ENCODE data around the gene CDH4.

CDH4 gene

GRCh38 chr20:61933951-61934715, 682.1 kb downstream of the CDH4 start:
- Histone ChIP-seq H3K4me1 (ENCODE audit: control insufficient read depth, insufficient read depth, low read length) (no peaks in the 10 kb centered on the region), H3K4me3 (ENCODE audit: low read depth, low read length) (no peak overlapping the region), H3K9me3 (ENCODE audit: control insufficient read depth, insufficient read depth, low read depth, low read length) (no peaks in the 10 kb centered on the region), H3K36me3 (ENCODE audit: control insufficient read depth in 2 of 2, insufficient read depth in 1 of 2, low read length in 2 of 2) (no peaks in the 10 kb centered on the region), H3K27ac (ENCODE audit: extremely low read depth, low read depth, low read length) (no peak overlapping the region)
- CTCF ChIA-PET: no interaction called here
- POLR2A ChIA-PET: no interaction called here
- TF ChIP-seq ZBTB48 (tag by site-specific recombination; IDR thresholded peaks at IDR 0.05): 0 out of 2 replicates have a peak, but pooled peaks have one; percentile 2
- TF ChIP-seq ZBTB8A (tag by site-specific recombination; IDR thresholded peaks at IDR 0.05): no peak
- TF ChIP-seq MZF1 (tag by site-specific recombination; IDR thresholded peaks at IDR 0.05; ENCODE audit: borderline replicate concordance): no peak
- no peak for TF ChIP-seq ZNF138 (tag by site-specific recombination; IDR thresholded peaks at IDR 0.05; ENCODE audit: borderline replicate concordance)
- no peak for TF ChIP-seq ZNF776 (tag by site-specific recombination; IDR thresholded peaks at IDR 0.05; ENCODE audit: borderline replicate concordance)

GRCh38 chr20:61934716-61935530, 682.9 kb downstream of the CDH4 start:
- TF ChIP-seq ZNF501 (tag by site-specific recombination; IDR thresholded peaks at IDR 0.05): no peak
- POLR2A ChIA-PET: no interaction called here
- Histone ChIP-seq H3K4me1 (ENCODE audit: control insufficient read depth, insufficient read depth, low read length) (no peaks in the 10 kb centered on the region), H3K36me3 (ENCODE audit: control insufficient read depth in 2 of 2, insufficient read depth in 1 of 2, low read length in 2 of 2) (no peaks in the 10 kb centered on the region), H3K27ac (ENCODE audit: extremely low read depth, low read depth, low read length) (no peak overlapping the region), H3K4me3 (ENCODE audit: low read depth, low read length) (no peak overlapping the region), H3K9me3 (ENCODE audit: control insufficient read depth, insufficient read depth, low read depth, low read length) (no peaks in the 10 kb centered on the region)
- CTCF ChIA-PET: interaction anchor here (0.7 kb wide), 1 partner anchor 18 kb away, joined by 3 read pairs; no protein-coding TSS in a partner anchor

- ChIA-PET CTCF (interaction anchor here (0.7 kb wide), 1 partner anchor 20 kb away, joined by 3 read pairs; no protein-coding TSS in a partner anchor), POLR2A (interaction anchor here (0.7 kb wide), 1 partner anchor 695 kb away, joined by 3 read pairs; no protein-coding TSS in a partner anchor)
- H3K9me3 ChIP-seq (ENCODE audit: control insufficient read depth, insufficient read depth, low read depth, low read length): no peaks in the 10 kb centered on the region
- no peak overlapping the region for H3K27ac ChIP-seq (ENCODE audit: extremely low read depth, low read depth, low read length)
- H3K4me1 ChIP-seq (ENCODE audit: control insufficient read depth, insufficient read depth, low read length): no peaks in the 10 kb centered on the region
- no peaks in the 10 kb centered on the region for H3K36me3 ChIP-seq (ENCODE audit: control insufficient read depth in 2 of 2, insufficient read depth in 1 of 2, low read length in 2 of 2)
- H3K4me3 ChIP-seq (ENCODE audit: low read depth, low read length): no peak overlapping the region
- TF ChIP-seq ZNF324 (tag by site-specific recombination; IDR thresholded peaks at IDR 0.05) (no peak), PRDM6 (tag by site-specific recombination; IDR thresholded peaks at IDR 0.05) (no peak), MYNN (tag by site-specific recombination; IDR thresholded peaks at IDR 0.05; ENCODE audit: borderline replicate concordance) (no peak), OVOL3 (tag by site-specific recombination; IDR thresholded peaks at IDR 0.05) (no peak), ZNF544 (tag by site-specific recombination; IDR thresholded peaks at IDR 0.05) (no peak), EGR2 (tag by site-specific recombination; IDR thresholded peaks at IDR 0.05; ENCODE audit: low read depth) (peak; percentile 24; the same call in 1 of the 2 replicates), PRDM4 (tag by site-specific recombination; IDR thresholded peaks at IDR 0.05) (no peak), ZNF148 (tag by site-specific recombination; IDR thresholded peaks at IDR 0.05; ENCODE audit: borderline replicate concordance) (no peak), ZNF561 (tag by site-specific recombination; IDR thresholded peaks at IDR 0.05; ENCODE audit: borderline replicate concordance) (no peak), REST (tag by site-specific recombination; IDR thresholded peaks at IDR 0.05) (no peak), ZNF785 (tag by site-specific recombination; IDR thresholded peaks at IDR 0.05) (no peak), ZNF501 (tag by site-specific recombination; IDR thresholded peaks at IDR 0.05) (no peak)
These were observed 684.1 kb downstream of the CDH4 start for GRCh38 chr20:61935926-61936700.
